GM12878 (cell line): Measurements from ENCODE around the gene LST1. TPM values are rescaled to one million over a fixed set of nuclear protein-coding genes. Genes with fewer than 3 reads are reported as not detected.
A peak's percentile ranks its signal among the peaks of the same experiment; 100 is the strongest.

ENCODE experiments used
- ATAC-seq: fragments of 200-7000 bp; cut with Tn5 transposase; 3 replicates; pipeline ENCODE4 v1.9.1; 2020; ENCODE audit warnings: mild to moderate bottlenecking, moderate library complexity
- BruUV-seq: library from RNA; stranded (reverse); fragments of 400-500 nt; replicated peaks from 2 replicates; lab custom pipeline; 2021; lab: Mats Ljungman, UMichigan
- CTCF ChIA-PET: fragments of 300-600 bp; sonication (Branson Sonifier 250); formaldehyde crosslinking; extraction: SDS; loops from one replicate; lab custom pipeline; 2021; ENCODE audit warnings: inconsistent platforms; lab: Yijun Ruan, JAX
- POLR2A ChIA-PET: fragments of 350-600 bp; formaldehyde crosslinking; extraction: SDS; loops from one replicate; lab custom pipeline; 2021; ENCODE audit warnings: inconsistent platforms; lab: Charles Lee
- RAD21 ChIA-PET: fragments of 300-600 bp; sonication (Branson Sonifier 250); formaldehyde crosslinking; loops from one replicate; lab custom pipeline; 2023; ENCODE audit warnings: antibody characterized with exemption; ENCODE audit not compliant: unreplicated experiment; lab: Charles Lee
- SMC1A ChIA-PET: fragments of 300-600 bp; sonication (Branson Sonifier 250); formaldehyde crosslinking; loops from one replicate; lab custom pipeline; 2023; ENCODE audit not compliant: unreplicated experiment, uncharacterized antibody; lab: Charles Lee
- DNase-seq: peaks from one replicate; pipeline ENCODE4 v3.0.0-alpha.2; 2011; ENCODE audit warnings: low read depth, low spot score
- FAIRE-seq: peaks from 3 replicates; lab custom pipeline; 2011; peaks lifted over from hg19 to GRCh38; lab: Jason Lieb, UNC
- H2AFZ ChIP-seq: 2 replicates; pipeline ENCODE4 v1.6.0; 2011; ENCODE audit warnings: low read depth, low read length, control low read depth; ENCODE audit not compliant: control insufficient read depth
- H3K27ac ChIP-seq: 2 replicates; pipeline ENCODE4 v1.5.1; 2011; ENCODE audit warnings: control low read depth; ENCODE audit not compliant: control insufficient read depth, insufficient read depth
- H3K27me3 ChIP-seq, 2 experiments: replicated peaks in 1 of 2; 2 replicates each; pipeline versions ENCODE4 v1.6.0 to v1.6.1; 2011; ENCODE audit warnings: low read length in 1 of 2; ENCODE audit not compliant: control insufficient read depth in 2 of 2, insufficient read depth in 2 of 2
- H3K36me3 ChIP-seq, 2 experiments: 2 replicates each; pipeline ENCODE4 v1.5.1; 2011; ENCODE audit warnings: low read length in 1 of 2; ENCODE audit not compliant: control insufficient read depth in 2 of 2, insufficient read depth in 2 of 2
- H3K4me1 ChIP-seq: 2 replicates; pipeline ENCODE4 v1.6.1; 2011; ENCODE audit warnings: mild to moderate bottlenecking, low read length, moderate library complexity, mixed read lengths; ENCODE audit not compliant: control insufficient read depth, insufficient read depth
- H3K4me2 ChIP-seq: 2 replicates; pipeline ENCODE4 v1.6.0; 2011; ENCODE audit warnings: control low read depth; ENCODE audit not compliant: control insufficient read depth, insufficient read depth
- H3K4me3 ChIP-seq: fragments of 200-600 bp; sonication (generic); 2 replicates; pipeline ENCODE4 v1.5.1; 2016
- H3K79me2 ChIP-seq: 2 replicates; pipeline ENCODE4 v1.6.0; 2011; ENCODE audit warnings: low read length; ENCODE audit not compliant: control insufficient read depth, insufficient read depth
- H3K9ac ChIP-seq: 2 replicates; pipeline ENCODE4 v1.8.0; 2011; ENCODE audit warnings: low read length, control low read depth, mixed read lengths; ENCODE audit not compliant: control insufficient read depth, insufficient read depth
- H3K9me3 ChIP-seq: replicated peaks from 3 replicates; pipeline ENCODE4 v1.5.1; 2011; ENCODE audit warnings: mild to moderate bottlenecking, low read length; ENCODE audit not compliant: control insufficient read depth, insufficient read depth
- H4K20me1 ChIP-seq: 2 replicates; pipeline ENCODE4 v1.6.0; 2011; ENCODE audit not compliant: control insufficient read depth, insufficient read depth
- BMI1 ChIP-seq: fragments of 450-650 bp; IDR thresholded peaks from 2 replicates; pipeline ENCODE4 v1.6.1; 2016; ENCODE audit warnings: mild to moderate bottlenecking, moderate library complexity, borderline replicate concordance
- CBFB ChIP-seq: IDR thresholded peaks from 2 replicates; pipeline ENCODE4 v1.6.1; 2016; ENCODE audit warnings: antibody characterized with exemption, low read depth
- CBX5 ChIP-seq: sonication (generic); IDR thresholded peaks from 2 replicates; pipeline ENCODE4 v1.6.1; 2016; ENCODE audit warnings: low read depth, moderate library complexity, mild to moderate bottlenecking, inconsistent platforms
- CHD2 ChIP-seq: IDR thresholded peaks from 2 replicates; pipeline ENCODE4 v1.6.1; 2011; ENCODE audit warnings: low read depth, low read length, improper control_type of control experiment, borderline replicate concordance
- FOXK2 ChIP-seq: fragments of 450-650 bp; IDR thresholded peaks from 2 replicates; pipeline ENCODE4 v1.6.1; 2017; ENCODE audit warnings: mild to moderate bottlenecking, moderate library complexity
- IKZF1 ChIP-seq: fragments of 450-650 bp; conservative IDR thresholded peaks from 2 replicates; pipeline ENCODE4 v1.6.1; 2017; ENCODE audit warnings: antibody characterized with exemption, mild to moderate bottlenecking
- MLLT1 ChIP-seq: fragments of 450-650 bp; IDR thresholded peaks from 2 replicates; pipeline ENCODE4 v1.6.1; 2016; ENCODE audit warnings: mild to moderate bottlenecking
- MYB ChIP-seq: fragments of 150-350 bp; IDR thresholded peaks from 2 replicates; pipeline ENCODE4 v1.6.1; 2014; ENCODE audit warnings: mild to moderate bottlenecking, low read depth, low read length, borderline replicate concordance
- NFYB ChIP-seq: IDR thresholded peaks from 2 replicates; pipeline ENCODE4 v1.6.1; 2011; ENCODE audit warnings: low read depth, mild to moderate bottlenecking, low read length, improper control_type of control experiment, moderate library complexity; ENCODE audit not compliant: insufficient read depth
- POLR2A ChIP-seq: IDR thresholded peaks from 2 replicates; pipeline ENCODE4 v1.6.1; 2011; ENCODE audit warnings: low read depth, mild to moderate bottlenecking, low read length
- REST ChIP-seq: IDR thresholded peaks from 2 replicates; pipeline ENCODE4 v1.6.1; 2012; ENCODE audit warnings: mild to moderate bottlenecking, low read depth, low read length
- SRF ChIP-seq, 2 experiments: IDR thresholded peaks; 2 replicates each; pipeline ENCODE4 v1.6.1; 2011; ENCODE audit warnings: low read depth in 2 of 2, low read length in 2 of 2, mild to moderate bottlenecking in 1 of 2, moderate library complexity in 1 of 2
- SUZ12 ChIP-seq: fragments of 200-600 bp; sonication (generic); IDR thresholded peaks from one replicate; pipeline ENCODE4 v1.6.1; 2018; ENCODE audit warnings: antibody characterized with exemption, mild to moderate bottlenecking; ENCODE audit not compliant: unreplicated experiment
- TCF7 ChIP-seq: IDR thresholded peaks from 2 replicates; pipeline ENCODE4 v1.6.1; 2014; ENCODE audit warnings: antibody characterized with exemption, borderline replicate concordance
- ZBTB11 ChIP-seq: fragments of 450-650 bp; formaldehyde crosslinking; IDR thresholded peaks from 2 replicates; pipeline ENCODE4 v1.5.0; 2022; ENCODE audit warnings: mild to moderate bottlenecking, missing genetic modification characterization
- ZNF384 ChIP-seq: IDR thresholded peaks from 2 replicates; pipeline ENCODE4 v1.6.1; 2012; ENCODE audit warnings: low read depth, mild to moderate bottlenecking, low read length, improper control_type of control experiment, borderline replicate concordance
- WGBS: methylation state at CpG from one replicate; pipeline ENCODE4 v1.1.6; 2016; ENCODE audit warnings: low lambda C conversion rate; ENCODE audit not compliant: insufficient replicate concordance, insufficient coverage; ENCODE audit errors: missing lambda C conversion rate; 5-methylcytosine and 5-hydroxymethylcytosine counted together
- in situ Hi-C: fragments of 300-500 bp; cut with MboI; formaldehyde crosslinking; loops from 9 replicates; pipeline ENCODE4 v1.14.3; 2018; ENCODE audit warnings: mixed read lengths
- intact Hi-C: fragments of 100-400 bp; cut with micrococcal nuclease; formaldehyde crosslinking; loops from one replicate; pipeline ENCODE4 v1.14.2; 2022; ENCODE audit not compliant: unreplicated experiment
- polyA plus RNA-seq, 11 experiments: library from polyadenylated mRNA; depleted of rRNA in 4 of 11; unstranded in 6 of 11; stranded (reverse) in 5 of 11; fragments of >200 nt; fragmentation: Nextera tagmentation in 4 of 11; fragmentation: Illumina TruSeq in 1 of 11; extraction: Ambion mirVana in 4 of 11; extraction: Trizol in 1 of 11; gene quantifications; 1 replicate in 1 of 11; 2 replicates in 10 of 11; pipeline versions ENCODE4 v1.2.1 to v1.2.3, GENCODE V29; 2011 to 2016; ENCODE audit warnings: inconsistent platforms in 2 of 11, missing spikeins in 2 of 11, low read depth in 1 of 11
- total RNA-seq, 4 experiments: library from RNA; depleted of rRNA in 3 of 4; stranded (reverse); fragments of >200 nt in 3 of 4; fragmentation: Illumina TruSeq in 1 of 4; extraction: Trizol in 1 of 4; gene quantifications; 2 replicates each; pipeline versions ENCODE4 v1.2.1 to v1.2.3, GENCODE V29; 2013 to 2021

The LST1 gene
- total and polyA plus RNA-seq, 10 of the 15 experiments (the other 5 are each of a cell fraction or from before 2014, with no cell fraction given), result 4.1 to 35.5 (median 16.4) TPM

GRCh38 chr6:31558318-31558625 lies 27.8 kb upstream of the LST1 start:
- DNase-seq (no peak), ATAC-seq (no peak), FAIRE-seq (no peak)
- Histone ChIP-seq H3K36me3 (peaks cover 0 to 7% of the 10 kb centered on the region in 2 experiments; a peak in 2 of 4 replicates), H3K27ac (peak overlapping the region; percentile 99), H3K4me3 (peak overlapping the region; percentile 55; the same call in 1 of the 2 replicates), H3K9me3 (no peaks in the 10 kb centered on the region), H3K27me3 (no peaks in the 10 kb centered on the region), H3K9ac (peak overlapping the region; percentile 84), H3K79me2 (peaks cover 17% of the 10 kb centered on the region), H2AFZ (no peak overlapping the region), H4K20me1 (no peaks in the 10 kb centered on the region), H3K4me1 (peaks cover 70% of the 10 kb centered on the region), H3K4me2 (peak overlapping the region; percentile 94)
- ChIA-PET RAD21 (interaction anchor here (0.7 to 15.9 kb wide), 5 partner anchors 10 to 262 kb away, joined by 3 to 620 read pairs (median 62); partner anchors contain the start of genes ATP6V1G2, LST1, LTA and LTB), SMC1A (interaction anchor here (1.1 to 34.7 kb wide), 3 partner anchors 8 to 26 kb away, joined by 3 to 1989 read pairs (median 5); partner anchors contain the start of genes LST1, LTA, LTB and NCR3), CTCF (interaction anchor here (0.6 to 34.8 kb wide), 5 partner anchors 10 to 1287 kb away, joined by 3 to 2098 read pairs (median 19); partner anchors contain the start of genes LST1, LTA, LTB and MDC1), POLR2A (interaction anchor here (1.6 to 9.1 kb wide), 5 partner anchors 9 to 35 kb away, joined by 4 to 255 read pairs (median 18); partner anchors contain the start of genes LTB, NCR3 and TNF)
- no TSS peak for BruUV-seq
- intact Hi-C loops, result loop anchor here (2.0 kb wide), 1 partner anchor 23 kb away; no protein-coding TSS in a partner anchor
- WGBS, result 3% methylated on average over 8 of the region's 8 CpGs
- in situ Hi-C loops, result loop anchor here (25.0 kb wide), 2 partner anchors 1054 to 1404 kb away; partner anchors contain the start of genes BRD2 and HLA-DMA
- TF ChIP-seq REST, result no peak
- no peak for TF ChIP-seq TCF7
- TF ChIP-seq NFYB, result no peak
- TF ChIP-seq POLR2A, result no peak
- no peak for TF ChIP-seq CBX5
- TF ChIP-seq ZNF384, result no peak
- TF ChIP-seq BMI1, result no peak
- TF ChIP-seq CBFB, result no peak
- TF ChIP-seq CHD2, result no peak
- TF ChIP-seq IKZF1, result no peak
- no peak for TF ChIP-seq FOXK2
- no peak for TF ChIP-seq SRF (IDR thresholded peaks at IDR 0.05; ENCODE audit: low read depth in 2 of 2, low read length in 2 of 2)
- no peak for TF ChIP-seq ZBTB11 (CRISPR knock-in tag)
- no peak for TF ChIP-seq MYB
- no peak for TF ChIP-seq SUZ12
- no peak for TF ChIP-seq MLLT1
